Endometrium (tissue), 2 donors: ENCODE data around the gene RCAN1.
"Not testable (repeated sequence)": the region's sequence is repeated elsewhere in the genome, so short reads cannot be mapped to it uniquely, and the experiment has no call there.

Experiments used
- FAIRE-seq: peaks from 2 replicates; lab custom pipeline; 2012; peaks lifted over from hg19 to GRCh38; lab: Jason Lieb, UNC
- donor health status: control.
- donor health status: control.

The RCAN1 gene

DNA sequence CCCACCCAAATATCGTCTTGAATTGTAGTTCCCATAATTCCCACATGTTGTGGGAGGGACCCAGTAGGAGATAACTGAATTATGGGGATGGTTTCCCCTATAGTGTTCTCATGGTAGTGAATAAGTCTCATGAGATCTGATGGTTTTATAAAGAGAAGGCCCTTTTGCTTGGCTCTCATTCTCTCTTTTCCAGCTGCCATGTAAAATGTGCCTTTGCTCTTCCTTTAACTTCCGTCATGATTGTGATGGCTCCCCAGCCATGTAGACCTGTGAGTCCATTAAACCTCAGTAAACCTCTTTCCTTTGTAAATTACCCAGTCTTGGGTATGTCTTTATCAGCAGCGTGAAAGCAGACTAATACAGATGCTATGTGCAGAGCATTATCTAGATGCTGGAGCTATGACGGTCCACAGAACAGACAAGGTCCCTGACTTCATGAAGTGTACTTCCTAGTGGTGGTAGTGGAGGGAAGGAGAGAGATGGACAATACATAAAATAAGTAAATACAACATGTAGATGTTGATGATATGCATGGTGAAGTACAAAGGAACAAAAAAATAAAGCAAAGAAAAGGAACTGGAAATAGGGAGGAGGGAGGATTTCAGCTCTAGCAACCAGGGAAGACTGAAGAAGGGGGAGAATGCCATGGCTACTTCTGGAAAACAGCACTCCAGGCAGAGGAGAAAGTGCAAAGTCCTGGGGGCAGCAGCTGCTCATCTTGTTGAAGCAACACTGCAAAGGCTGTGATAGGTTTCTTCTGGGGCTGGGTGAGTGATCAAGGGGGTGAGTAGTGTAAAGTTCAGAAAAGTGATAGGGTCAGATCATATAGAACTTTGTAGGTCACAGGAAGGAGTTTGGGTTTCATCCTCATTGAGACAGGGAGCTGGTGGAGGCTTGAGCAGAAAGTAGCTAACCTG lies 6.8 kb upstream of the RCAN1 start:
- no peak for FAIRE-seq

DNA sequence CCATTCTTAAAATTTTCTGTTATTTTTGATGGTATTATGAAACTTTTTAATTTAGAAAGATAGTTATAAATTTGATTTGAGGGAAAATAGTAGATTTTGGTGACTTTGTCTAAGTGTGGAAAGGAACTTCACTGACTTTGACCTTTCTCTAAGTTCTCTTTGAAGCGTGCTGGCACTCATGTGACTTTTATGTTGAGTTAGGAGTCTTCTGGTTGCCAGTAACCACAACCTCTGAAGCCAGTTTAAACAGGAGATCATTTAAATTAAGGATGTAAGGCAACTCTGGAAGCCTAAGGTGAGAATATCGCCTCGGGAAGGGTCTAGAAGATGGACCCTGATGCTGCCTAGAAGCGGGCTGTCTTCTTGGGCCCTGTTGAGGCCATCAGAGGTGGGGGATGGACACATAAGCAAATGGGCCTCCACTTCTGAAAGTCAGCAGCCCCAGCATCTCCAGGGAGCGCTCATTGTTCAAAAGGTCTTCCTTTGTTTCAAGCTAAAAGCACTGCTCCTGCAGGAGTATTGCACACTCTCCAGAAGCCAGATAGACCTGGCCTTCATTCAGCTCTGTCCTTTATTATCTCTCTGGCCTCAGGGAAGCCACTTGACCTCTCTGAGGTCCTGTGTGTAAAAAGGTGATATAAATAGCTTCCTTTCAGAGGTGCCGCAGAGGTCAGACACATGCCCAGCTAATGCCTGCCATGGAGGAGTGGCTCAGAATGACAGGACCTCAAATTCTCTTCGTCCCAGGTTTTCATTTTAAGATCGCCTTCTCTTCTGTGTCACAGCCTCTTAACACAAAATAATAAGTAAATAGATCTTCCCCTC lies 5.1 kb upstream of the RCAN1 start:
- no peak for FAIRE-seq

DNA sequence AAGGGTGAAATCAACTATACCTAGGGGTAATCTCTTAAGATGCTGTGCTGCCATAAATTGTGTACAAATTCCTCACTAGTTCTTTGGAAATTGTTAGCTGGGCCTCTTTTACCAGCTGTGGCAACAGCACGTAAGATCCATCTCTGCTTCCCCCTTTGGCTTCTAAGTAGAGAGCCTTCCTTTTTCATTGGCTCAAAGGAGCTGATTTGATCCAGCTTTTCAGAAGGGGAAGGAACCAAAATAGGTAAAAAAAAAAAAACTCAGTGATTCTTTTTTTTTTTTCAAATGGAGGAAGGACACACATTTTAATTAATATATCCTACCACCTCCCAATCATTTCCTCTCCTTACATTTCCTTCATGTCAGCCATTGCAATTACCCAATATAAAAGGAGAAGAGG lies 4.0 kb upstream of the RCAN1 start:
- FAIRE-seq, result no peak

DNA sequence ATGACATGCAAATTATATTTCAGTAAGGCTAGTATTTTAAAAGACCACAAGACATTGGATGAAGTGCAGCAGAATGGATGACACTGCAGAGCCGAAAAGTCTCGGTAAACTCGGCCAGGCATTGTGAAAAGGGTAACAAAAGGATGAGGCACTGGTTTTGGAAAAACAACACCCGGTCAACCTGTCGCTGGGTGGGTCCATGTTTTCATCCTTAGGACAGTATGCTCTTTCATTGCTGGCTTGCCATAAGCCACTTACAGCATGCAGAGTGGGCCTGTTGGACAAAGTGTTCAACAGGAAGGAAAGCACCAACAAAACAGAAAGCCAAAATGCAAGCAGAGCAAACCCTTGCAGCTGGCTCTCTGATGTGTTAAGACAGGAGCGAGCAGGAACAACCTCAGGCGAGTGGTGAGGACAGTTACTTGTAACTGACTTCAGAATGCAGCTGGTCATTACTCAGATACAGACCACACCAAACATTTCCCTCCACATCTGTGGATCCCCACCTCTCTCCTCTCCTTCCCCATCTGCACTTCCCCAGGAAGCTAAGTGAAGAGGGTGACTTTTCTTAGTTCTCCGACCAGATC lies 2.9 kb upstream of the RCAN1 start:
- FAIRE-seq, result no peak

DNA sequence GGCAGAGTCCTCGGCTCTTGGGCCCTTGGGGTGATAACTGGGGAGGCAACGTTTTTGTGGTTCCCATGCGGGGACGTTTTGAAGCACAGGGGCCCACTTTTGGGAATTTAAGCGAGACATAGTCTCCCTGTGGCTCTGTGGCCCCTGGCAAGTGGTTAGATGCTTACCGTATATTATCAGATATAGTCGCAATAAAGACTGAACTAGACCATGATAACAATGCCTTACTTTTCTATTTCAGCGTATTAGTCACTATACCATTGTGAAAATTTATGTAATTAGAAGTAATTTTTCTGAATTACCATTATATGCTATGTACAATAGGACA lies 538 bp upstream of the RCAN1 start:
- no peak for FAIRE-seq

- FAIRE-seq, result no peak
These were observed 960 bp downstream of the RCAN1 start for GRCh38 chr21:34613679-34614627.

- FAIRE-seq, result no peak
These were observed 2.4 kb downstream of the RCAN1 start for GRCh38 chr21:34612557-34612956.

DNA sequence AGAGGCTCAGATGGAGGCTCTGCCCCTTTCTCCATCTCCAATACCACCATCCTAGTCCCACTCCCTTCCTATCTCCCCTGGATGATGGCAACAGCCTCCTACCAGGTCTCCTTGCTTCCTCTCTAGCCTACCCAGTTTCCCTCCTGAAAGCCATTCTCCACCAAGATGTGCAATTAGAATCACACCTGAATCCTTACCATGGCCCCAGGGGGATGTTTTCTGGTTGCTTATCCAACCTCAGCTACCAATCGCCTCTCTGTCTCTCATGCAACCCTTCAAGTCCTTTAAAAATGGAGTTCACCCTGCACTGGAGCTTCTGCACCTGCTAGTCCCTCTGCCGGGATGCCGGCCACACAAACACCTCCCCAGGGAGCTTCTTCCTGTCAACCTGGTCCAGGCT lies 2.9 kb downstream of the RCAN1 start:
- no peak for FAIRE-seq

DNA sequence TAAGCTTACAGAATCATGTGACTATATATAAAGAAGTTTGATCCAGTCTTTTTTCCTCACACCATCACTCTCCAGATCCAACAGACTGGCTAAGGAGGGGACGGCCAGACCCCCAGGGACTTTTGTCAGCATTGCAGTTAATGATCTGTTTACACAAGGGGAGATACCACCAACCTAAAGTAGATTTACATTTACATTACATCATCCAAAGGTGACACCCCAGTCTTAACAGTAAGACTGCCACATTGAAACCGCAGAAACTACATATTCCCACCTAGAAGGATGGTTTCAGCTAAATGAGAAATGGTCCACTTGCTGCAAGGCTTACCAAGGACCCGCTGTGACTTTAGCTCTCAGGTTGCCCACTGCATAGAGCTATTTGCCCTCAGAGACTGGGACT lies 3.4 kb downstream of the RCAN1 start:
- FAIRE-seq, result no peak

DNA sequence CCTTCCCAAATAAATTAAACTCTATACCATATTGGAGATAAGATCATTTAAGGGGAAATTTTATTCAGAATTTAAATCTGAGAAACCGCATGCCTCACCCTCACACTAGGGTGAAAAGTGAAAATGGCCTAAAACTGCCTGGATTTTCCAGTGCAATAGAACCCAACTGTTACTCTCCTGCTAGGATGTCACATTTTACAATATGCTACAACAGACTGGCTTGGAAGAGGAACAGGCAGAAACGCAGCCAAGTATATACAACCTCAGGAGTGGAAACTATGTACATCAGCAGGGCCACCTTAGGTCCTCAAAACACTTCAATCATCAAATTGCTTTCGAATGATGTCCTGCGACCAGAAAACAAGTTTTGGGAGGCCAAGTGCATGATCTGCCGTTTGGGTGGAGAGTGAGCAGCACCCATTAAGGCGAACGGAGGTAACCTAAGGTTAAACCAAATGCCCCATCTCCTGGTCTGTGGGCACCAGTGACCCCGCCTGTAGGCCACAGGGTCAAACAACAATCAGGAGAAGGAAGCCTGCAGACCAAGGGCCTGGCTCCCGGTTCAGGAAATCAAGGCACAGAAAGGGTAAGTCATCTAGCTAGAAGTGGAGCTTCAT lies 4.9 kb downstream of the RCAN1 start:
- no peak for FAIRE-seq

- FAIRE-seq, result no peak
These were observed 5.5 kb downstream of the RCAN1 start for GRCh38 chr21:34609244-34609932.

DNA sequence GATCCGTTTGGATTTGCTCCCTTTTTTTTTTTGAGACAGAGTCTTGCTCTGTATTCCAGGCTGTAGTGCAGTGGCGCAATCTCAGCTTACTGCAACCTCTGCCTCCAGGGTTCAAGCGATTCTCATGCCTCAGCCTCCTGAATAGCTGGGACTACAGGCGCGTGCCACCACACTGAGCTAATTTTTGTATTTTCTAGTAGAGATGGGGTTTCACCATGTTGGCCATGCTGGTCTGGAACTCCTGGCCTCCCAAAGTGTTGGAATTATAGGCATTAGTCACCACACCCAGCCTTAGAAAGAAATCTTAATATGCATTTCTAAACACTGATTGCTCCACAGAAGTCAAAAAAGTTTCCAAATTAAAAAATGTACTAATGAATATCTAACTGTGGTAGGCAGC lies 7.5 kb downstream of the RCAN1 start:
- FAIRE-seq, result not testable (repeated sequence)

DNA sequence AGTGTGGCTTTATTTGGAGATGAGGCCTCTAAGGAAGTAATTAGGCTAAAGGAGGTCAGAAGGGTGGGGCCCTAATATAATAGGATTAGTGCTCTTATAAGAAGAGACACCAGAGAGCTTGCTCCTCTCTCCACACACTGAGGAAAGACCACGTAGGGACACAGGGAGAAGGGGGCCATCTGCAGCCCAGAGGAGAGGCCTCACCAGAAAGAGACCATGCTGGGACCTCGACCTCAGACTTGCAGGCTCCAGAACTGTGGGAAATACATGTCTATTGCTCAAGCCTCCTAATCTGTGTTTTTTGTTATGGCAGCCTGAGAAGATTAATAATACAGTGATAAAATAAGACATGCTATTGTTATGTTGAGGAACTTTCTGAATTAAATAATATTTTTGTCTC lies 8.3 kb downstream of the RCAN1 start:
- no peak for FAIRE-seq

DNA sequence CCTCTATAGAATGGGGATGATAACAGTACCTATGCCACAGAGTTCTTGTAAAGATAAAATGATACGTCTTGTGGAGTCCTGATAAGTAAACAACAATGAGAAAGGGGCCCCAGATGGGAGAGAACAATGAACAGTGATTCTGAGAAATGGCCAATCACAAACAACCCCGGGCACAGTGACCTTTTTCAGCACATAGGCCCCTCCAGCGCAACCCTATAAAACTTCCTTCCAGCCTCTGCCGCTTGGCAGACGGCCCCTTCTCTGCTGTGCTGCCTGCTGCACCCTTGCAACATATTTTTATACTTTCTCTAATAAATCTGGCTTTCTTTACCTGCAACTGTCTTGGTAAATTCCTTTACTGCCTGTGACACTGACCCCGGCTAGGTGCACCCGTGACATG lies 8.9 kb downstream of the RCAN1 start:
- no peak for FAIRE-seq

GRCh38 chr21:34604956-34605355 lies 10.0 kb downstream of the RCAN1 start:
- FAIRE-seq, result not testable (repeated sequence)

- FAIRE-seq, result no peak
These were observed 10.4 kb downstream of the RCAN1 start for GRCh38 chr21:34604556-34604955.

- FAIRE-seq, result no peak
These were observed 11.2 kb downstream of the RCAN1 start for GRCh38 chr21:34603710-34604057.

DNA sequence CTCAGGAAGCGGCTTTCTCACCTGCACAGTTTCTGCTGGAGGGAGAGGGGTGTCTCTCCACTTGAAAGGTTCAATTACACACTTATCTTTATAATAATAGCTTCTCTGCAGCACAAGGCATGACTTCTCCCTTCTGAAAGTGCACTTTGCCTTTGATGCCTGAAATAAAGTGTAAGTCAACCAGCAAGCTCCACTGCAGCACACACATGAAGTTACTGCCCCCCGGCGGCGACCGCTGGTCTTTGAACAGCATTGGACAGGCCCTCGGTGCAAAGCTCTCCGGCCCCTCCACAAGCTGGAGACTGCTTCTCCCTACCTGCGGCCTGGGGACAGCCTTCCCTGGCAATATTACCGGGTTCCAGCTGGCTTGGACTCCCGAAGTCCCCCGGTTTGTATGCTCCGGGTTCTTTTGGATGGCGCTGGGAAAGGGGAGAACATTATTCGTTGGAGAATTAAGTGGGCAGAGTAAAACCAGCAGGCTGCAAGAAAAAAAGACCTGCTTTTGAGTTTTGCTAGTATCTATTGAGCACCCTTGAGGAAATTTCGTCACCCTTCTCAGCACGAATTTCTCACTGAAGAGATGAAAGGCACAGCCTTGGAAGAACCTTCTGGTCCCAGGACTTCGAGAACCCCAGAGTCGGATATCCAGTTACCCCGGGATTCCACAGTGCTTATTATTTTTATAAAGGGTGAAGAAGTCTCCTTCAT lies 11.8 kb downstream of the RCAN1 start:
- FAIRE-seq, result no peak

- no peak for FAIRE-seq
These were observed 12.9 kb downstream of the RCAN1 start for GRCh38 chr21:34602061-34602460.

GRCh38 chr21:34599534-34600101 lies 15.3 kb downstream of the RCAN1 start:
- FAIRE-seq, result no peak
